Measurements from ENCODE around the gene PLS1. TPM values are rescaled to one million over a fixed set of nuclear protein-coding genes. Genes with fewer than 3 reads are reported as not detected.
A peak's percentile ranks its signal among the peaks of the same experiment; 100 is the strongest.

PLS1 gene
- total RNA-seq, 1 donor from 2014 or later, result 1.5 TPM

- Mint-ChIP-seq H3K27me3 (ENCODE audit: unreplicated experiment) (peaks cover 6% of the 10 kb centered on the region), H3K4me1 (ENCODE audit: unreplicated experiment) (peaks cover 20% of the 10 kb centered on the region), H3K4me3 (ENCODE audit: unreplicated experiment) (peak overlapping the region; percentile 82), H3K9me3 (ENCODE audit: unreplicated experiment) (peaks cover 10% of the 10 kb centered on the region), H3K36me3 (ENCODE audit: unreplicated experiment) (no peaks in the 10 kb centered on the region), H3K27ac (ENCODE audit: unreplicated experiment) (peak overlapping the region; percentile 23)
- no peak for TF ChIP-seq CTCF (IDR thresholded peaks at IDR 0.05)
- no peak for DNase-seq (ENCODE audit: extremely low spot score, unreplicated experiment)
Observed at GRCh38 chr3:142723665-142723967, 127.4 kb downstream of the PLS1 start.

- H3K27ac Mint-ChIP-seq (ENCODE audit: unreplicated experiment), result peak within 1 kb of the TSS; percentile 89
- H3K36me3 Mint-ChIP-seq (ENCODE audit: unreplicated experiment), result no peaks in the 10 kb centered on the region
- peak within 1 kb of the TSS; percentile 94 for H3K4me3 Mint-ChIP-seq (ENCODE audit: unreplicated experiment)
- H3K4me1 Mint-ChIP-seq (ENCODE audit: unreplicated experiment), result peaks cover 20% of the 10 kb centered on the region
- peaks cover 10% of the 10 kb centered on the region for H3K9me3 Mint-ChIP-seq (ENCODE audit: unreplicated experiment)
- no peak for TF ChIP-seq CTCF (IDR thresholded peaks at IDR 0.05)
- H3K27me3 Mint-ChIP-seq (ENCODE audit: unreplicated experiment), result peaks cover 6% of the 10 kb centered on the region
- DNase-seq (ENCODE audit: extremely low spot score, unreplicated experiment), result peak; percentile 90
Observed at GRCh38 chr3:142723968-142724681, 127.9 kb downstream of the PLS1 start, which contains the start of gene TRPC1. Gene TRPC1 (plus strand): TSS chr3:142724034. CDS start chr3:142724560, 526 bp downstream.

DNA sequence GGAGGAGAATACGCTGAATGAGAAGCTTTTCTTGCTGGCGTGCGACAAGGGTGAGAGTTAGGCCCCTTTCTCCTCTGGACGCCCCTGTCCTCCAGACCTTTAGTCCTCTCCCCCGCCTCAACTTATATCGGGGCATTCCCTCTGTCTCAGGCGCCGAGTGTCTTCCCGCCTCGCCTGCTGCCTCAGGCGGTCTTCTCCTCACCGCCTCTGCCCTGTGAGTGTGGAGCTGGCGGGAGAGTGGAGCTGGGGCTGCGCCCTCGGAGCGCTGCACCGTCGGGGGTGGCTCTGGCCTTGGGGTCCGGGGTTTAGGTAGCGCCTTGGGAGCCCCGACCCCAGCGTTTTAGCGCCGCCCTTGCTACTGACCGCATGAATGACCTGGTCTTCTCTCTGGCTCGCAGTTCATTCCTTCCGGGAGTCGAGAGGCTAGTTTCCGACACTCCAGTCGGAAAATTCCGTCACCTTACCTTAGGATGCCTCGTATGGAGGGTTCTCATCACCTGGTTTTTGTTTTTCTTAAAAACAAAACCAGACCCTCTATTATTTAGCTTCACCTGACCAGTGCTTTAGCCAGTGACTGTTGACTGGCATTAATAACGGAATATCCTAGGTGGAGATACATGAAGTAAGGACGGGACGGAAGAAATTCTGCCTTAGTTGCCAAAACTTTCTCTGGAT lies 128.6 kb downstream of the PLS1 start:
- H3K27ac Mint-ChIP-seq (ENCODE audit: unreplicated experiment), result peak overlapping the region; percentile 87
- peaks cover 20% of the 10 kb centered on the region for H3K4me1 Mint-ChIP-seq (ENCODE audit: unreplicated experiment)
- H3K36me3 Mint-ChIP-seq (ENCODE audit: unreplicated experiment), result no peaks in the 10 kb centered on the region
- DNase-seq (ENCODE audit: extremely low spot score, unreplicated experiment), result peak; percentile 86
- H3K27me3 Mint-ChIP-seq (ENCODE audit: unreplicated experiment), result peaks cover 3% of the 10 kb centered on the region
- peak overlapping the region; percentile 94 for H3K4me3 Mint-ChIP-seq (ENCODE audit: unreplicated experiment)
- peaks cover 10% of the 10 kb centered on the region for H3K9me3 Mint-ChIP-seq (ENCODE audit: unreplicated experiment)
- TF ChIP-seq CTCF (IDR thresholded peaks at IDR 0.05), result no peak

- Mint-ChIP-seq H3K4me3 (ENCODE audit: unreplicated experiment) (peak overlapping the region; percentile 94), H3K27ac (ENCODE audit: unreplicated experiment) (peak overlapping the region; percentile 87), H3K36me3 (ENCODE audit: unreplicated experiment) (no peaks in the 10 kb centered on the region)
Observed at GRCh38 chr3:142725357-142725739, 129.2 kb downstream of the PLS1 start.

More at GRCh38 chr3:142725357-142725739, 129.2 kb downstream of the PLS1 start:
- peaks cover 10% of the 10 kb centered on the region for H3K9me3 Mint-ChIP-seq (ENCODE audit: unreplicated experiment)
- peaks cover 20% of the 10 kb centered on the region for H3K4me1 Mint-ChIP-seq (ENCODE audit: unreplicated experiment)
- TF ChIP-seq CTCF (IDR thresholded peaks at IDR 0.05), result no peak
- no peak for DNase-seq (ENCODE audit: extremely low spot score, unreplicated experiment)
- H3K27me3 Mint-ChIP-seq (ENCODE audit: unreplicated experiment), result peaks cover 3% of the 10 kb centered on the region

All from osteocyte (in vitro differentiated cells).